ENCODE data around the gene B3GNT9.
A peak's percentile ranks its signal among the peaks of the same experiment; 100 is the strongest.

The B3GNT9 gene, protein sequence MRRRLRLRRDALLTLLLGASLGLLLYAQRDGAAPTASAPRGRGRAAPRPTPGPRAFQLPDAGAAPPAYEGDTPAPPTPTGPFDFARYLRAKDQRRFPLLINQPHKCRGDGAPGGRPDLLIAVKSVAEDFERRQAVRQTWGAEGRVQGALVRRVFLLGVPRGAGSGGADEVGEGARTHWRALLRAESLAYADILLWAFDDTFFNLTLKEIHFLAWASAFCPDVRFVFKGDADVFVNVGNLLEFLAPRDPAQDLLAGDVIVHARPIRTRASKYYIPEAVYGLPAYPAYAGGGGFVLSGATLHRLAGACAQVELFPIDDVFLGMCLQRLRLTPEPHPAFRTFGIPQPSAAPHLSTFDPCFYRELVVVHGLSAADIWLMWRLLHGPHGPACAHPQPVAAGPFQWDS

DNA sequence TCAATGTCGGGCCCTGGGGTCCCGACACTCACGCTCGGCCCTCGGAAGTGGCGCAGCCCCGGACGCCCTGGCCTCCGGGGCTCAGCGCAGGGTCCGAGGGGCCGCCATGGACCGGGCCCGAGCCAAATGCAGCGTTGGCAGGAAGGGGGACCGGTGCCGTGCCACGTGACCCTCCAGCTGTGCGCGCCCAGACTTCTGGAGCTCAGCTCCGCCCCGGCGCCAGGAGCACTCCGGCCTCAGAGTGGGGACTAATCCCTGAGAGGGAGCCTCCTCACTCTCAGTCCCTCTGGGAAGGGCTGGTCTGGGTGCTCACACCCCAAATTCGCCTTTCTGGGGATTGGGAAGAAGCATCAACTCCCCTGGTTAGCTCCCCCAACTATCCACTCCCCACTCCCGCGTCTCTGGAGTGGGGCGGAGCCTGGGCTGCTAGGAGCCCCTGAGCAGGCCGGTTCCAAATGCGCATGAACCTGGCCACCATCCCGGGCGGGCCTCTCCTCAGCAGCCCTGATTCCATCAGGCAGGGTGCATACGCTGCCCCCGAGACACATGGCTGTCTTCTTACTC, at the start of gene B3GNT9:
TSS of gene B3GNT9 (minus strand) at position 166 of the 564 bp plus-strand sequence. CDS start 513 bp downstream, outside the sequence.
- DNase-seq: no peak

DNA sequence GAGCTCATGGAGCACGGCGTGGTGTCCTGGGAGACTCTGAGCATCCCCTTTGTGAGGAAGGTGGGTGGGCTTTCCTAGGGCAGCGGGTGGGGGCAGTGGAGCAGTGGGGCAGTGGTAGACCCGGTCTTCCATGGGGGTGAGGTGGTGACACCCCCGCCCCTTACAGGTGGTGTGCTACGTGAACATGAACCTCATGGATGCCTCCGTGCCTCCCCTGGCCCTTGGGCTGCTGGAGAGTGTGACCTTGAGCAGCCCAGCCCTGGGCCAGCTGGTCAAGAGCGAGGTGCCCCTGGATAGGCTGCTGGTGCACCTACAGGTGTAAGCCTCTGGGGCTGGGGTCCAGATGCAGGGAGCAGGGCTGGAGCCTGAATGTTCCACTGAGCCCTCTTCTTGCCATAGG, 49.7 kb upstream of the B3GNT9 start:
- no peak for DNase-seq

DNA sequence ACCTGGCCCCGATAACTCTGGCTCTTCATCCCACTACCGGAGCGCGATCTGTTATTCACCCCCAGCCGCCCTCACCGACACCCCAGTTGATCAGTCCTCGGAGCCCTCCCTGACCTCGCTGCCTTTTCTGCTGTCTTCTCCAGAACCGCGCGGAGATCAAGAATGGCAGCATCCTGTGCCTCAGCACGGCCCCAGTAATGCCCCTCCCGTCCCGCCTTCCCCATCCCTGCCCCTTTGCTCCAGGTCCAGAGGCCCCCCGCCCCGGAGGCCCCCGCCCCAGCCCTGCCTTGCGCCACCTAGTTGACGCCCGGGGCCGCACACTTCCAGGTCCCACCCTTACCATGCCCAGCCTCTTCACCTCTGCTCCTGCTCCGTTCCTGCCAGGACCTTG, 49.0 kb upstream of the B3GNT9 start:
- no peak for DNase-seq

DNA sequence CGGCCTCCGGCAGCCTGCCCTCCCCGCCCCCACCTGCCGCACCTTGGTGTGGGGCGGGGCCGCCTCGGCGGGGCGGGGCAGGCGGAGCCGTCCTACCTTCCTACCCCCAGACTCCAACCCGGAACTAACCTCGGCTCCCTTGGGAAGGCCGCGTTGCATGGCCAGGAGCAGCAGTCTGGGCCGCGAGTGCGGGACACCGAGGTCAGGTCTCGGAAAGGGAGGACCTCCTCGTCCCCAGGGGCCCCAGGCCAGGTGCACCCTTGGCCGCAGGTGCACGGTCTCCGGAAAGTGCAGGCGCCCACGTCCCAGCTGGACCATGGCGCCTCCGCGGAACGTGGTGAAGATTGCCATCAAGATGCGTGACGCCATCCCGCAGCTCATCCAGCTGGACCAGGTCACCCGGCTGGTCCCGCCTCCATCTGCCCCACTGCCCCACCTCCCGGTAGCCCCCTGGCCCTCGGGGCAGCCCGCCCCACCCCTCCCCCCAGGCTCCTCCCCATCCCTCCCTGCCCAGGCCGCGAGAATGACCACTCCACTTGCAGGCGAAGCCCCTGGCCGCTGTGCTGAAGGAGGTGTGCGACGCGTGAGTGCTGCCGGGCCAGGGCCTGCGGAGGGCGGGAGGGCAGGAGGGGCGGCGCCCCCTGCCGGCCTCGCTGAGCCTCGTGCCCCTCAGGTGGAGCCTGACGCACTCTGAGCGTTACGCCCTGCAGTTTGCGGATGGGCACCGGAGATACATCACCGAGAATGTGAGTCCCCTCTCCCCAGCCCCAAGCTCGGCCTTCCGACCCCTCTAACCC, 48.4 kb upstream of the B3GNT9 start, which contains the start of gene ELMO3:
TSS of gene ELMO3 (plus strand) at position 121 of the 797 bp plus-strand sequence. CDS start at position 317, 196 bp downstream.
- peak; percentile 1 for DNase-seq

DNA sequence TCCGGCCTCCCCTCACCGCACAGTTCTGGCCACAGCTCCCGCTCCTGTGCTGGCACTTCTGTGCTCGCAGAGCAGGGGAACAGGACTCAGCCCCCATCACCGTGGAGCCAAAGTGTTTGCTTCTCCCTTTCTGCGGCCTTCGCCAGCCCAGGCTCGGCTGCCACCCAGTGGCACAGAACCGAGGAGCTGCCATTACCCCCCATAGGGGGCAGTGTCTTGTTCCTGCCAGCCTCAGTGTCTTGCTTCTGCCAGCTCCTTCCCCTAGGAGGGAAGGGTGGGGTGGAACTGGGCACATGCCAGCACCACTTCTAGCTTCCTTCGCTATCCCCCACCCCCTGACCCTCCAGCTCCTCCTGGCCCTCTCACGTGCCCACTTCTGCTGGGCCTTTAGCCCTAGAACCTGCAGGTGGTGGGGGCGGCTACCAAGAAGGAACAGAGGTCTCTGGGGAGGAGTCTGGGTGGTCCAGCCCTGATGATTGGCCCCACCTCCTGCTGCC, 47.5 kb upstream of the B3GNT9 start:
- DNase-seq: no peak

DNA sequence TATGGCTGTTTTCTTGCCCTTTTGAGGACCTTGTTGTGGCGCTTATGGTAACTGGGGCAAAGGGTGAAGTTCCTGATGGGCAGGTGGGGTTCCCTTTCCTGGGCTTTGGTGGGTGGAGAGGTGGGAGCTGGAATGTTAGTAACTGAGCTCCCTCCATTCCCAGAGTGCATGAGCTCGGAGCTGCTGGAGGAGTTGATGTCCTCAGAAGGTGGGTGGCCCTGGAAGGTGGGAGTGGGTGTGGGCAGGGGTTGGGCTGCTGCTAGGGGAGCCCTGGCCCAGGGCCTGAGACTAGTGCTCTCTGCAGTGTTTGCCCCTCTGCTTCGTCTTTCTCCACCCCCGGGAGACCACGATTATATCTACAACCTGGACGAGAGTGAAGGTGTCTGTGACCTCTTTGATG, 46.9 kb upstream of the B3GNT9 start:
- DNase-seq: no peak

DNA sequence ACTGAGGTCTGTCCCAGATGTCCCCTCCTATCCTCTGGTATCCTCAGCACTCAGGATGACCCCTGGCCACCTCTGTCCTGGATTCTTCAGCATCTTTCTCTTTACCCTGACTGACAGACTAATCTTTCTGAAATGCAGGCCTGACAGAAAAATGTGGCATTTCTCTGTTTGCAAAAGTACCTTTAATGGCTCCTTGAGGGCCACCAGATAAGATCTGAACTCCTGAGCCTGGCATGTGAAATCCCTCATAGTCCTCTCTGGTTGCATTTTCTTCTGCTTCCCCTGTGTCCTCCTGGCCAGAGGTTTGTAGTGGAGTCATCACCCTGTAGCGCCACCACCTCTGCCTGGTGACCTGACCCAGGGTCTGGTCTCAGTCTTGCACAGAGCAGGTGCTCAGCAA, 46.1 kb upstream of the B3GNT9 start:
- no peak for DNase-seq

DNA sequence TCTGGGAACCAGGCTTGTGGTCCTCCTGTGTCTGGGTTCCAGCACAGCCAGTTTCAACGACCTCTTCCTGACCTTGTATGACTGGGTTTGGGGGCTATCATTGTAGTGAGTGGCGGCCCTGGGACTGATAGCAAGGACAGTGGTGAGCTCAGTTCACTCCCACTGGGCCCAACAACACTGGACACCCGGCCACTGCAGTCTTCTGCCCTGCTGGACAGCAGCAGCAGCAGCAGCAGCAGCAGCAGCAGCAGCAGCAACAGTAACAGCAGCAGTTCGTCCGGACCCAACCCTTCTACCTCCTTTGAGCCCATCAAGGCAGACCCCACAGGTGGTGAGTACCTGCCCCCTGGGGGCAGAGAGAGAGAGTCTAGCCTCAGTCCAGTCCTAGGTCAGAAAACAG, 44.9 kb upstream of the B3GNT9 start:
- no peak for DNase-seq

DNA sequence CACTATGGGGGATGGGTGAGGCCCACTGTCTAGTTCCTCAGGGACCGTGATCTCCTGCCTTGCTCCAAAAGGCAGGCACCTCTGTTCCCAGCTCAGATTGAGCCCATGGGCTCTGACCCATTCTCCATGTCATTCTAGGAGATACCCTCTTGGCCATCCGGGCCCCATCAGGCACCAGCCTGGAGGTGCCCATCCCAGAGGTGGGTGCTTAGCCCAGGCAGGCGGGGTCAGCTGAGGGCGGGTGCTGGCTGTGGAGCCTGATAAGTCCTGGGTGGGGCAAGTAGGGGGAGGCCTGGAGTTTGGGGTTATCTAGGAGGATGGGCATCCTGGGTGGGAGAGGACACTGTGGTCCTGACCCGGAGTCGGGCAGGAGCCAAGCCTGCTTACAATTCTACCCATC, 43.5 kb upstream of the B3GNT9 start:
- no peak for DNase-seq

DNA sequence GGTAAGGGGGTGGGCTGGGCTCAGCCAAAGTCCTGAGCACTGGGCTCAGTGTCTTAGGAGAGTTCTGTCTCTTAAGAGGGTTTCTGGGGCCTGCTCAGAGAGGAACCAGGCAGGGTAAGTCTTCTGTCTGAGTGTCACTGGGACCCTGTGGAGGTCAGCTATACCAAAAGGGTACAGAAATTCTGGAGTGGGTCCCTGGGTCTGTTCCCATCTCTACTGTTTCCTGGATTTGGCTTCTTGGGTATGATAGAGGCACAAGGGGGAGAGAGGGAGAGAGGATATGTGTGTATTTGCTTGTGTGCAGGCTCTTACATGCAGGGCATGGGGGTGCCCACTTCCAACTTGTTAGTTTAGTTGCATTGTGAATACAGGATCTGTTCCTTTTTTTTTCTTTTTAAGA, 42.7 kb upstream of the B3GNT9 start:
- DNase-seq: no peak

DNA sequence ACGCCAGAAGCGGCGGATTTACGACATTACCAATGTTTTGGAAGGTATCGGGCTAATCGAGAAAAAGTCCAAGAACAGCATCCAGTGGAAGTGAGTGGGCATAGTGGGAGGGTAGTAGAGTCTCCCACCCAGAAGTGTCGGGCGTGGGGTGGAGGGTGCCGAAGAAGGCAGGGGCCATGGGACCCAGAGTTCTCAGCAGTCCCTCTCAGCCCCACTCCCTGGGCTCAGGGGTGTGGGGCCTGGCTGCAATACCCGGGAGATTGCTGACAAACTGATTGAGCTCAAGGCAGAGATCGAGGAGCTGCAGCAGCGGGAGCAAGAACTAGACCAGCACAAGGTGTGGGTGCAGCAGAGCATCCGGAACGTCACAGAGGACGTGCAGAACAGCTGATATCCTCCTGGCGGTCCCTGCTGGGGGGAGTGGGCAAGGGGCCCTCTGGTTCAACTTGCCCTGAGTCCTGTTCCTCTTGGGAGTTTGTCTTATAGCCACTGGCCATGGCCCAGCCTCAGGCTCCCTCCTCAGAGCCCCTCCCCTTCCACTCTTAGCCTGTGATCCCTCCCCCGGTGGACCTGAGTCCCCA, 42.1 kb upstream of the B3GNT9 start:
- DNase-seq: no peak

DNA sequence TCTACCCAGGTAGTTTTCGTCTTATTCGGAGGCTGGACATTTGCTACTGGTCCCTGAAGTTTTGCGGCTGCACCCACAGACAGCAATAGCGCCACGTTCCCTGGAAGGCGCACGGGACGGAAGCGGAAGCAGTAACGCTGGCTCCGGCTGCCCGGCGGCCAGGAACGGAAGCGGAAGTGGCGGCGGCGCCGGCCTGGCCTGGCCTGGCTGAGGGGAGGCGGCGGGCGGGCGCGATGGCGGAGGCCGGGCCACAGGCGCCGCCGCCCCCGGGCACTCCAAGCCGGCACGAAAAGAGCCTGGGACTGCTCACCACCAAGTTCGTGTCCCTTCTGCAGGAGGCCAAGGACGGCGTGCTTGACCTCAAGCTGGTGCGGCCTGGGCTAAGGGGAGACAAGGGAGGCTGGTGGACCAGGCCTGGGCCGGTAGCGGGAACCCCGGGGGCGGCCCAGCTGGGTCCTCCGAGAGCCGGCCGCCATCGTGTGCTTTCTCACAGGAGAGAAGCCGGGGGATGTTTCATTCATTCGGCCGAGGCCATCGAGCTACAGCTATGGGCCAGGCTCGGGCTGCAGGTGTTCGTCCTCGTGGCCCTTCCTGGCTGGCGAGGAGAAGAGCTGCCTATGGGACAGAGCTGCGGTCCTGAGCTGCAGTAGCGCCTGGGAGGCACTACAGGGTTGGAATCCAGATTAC, 41.3 kb upstream of the B3GNT9 start, which contains the start of gene E2F4:
TSS of gene E2F4 (plus strand) at position 161 of the 687 bp plus-strand sequence. CDS start at position 234, 73 bp downstream.
- peak; percentile 44 for DNase-seq

DNA sequence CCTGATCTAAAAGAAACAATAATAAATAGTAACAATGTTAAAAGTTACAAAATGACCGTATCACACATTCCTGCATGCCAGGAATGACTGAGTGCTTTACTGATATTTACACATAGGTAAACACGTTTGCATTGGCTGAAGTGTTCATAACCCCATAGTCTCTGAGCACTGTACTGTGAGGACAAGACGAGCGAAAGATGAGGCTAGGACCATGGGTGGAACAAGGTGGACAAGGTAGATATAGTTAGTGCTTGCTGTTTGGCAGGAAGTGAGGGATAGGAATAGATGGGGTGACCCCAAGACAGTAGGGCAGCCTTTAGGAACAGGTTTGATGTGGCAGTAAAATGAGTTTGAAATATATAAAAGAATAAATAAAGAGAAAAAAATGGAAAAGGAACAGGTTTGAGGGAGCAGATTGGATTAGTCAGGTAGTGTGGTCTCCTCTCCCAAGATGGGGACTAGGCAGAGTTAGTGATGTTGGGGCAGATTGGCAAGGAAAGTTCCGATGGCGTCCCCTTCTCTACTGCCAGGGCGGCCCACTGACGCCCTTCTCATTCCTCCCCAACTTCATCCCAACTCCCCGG, 40.7 kb upstream of the B3GNT9 start:
- DNase-seq: no peak

DNA sequence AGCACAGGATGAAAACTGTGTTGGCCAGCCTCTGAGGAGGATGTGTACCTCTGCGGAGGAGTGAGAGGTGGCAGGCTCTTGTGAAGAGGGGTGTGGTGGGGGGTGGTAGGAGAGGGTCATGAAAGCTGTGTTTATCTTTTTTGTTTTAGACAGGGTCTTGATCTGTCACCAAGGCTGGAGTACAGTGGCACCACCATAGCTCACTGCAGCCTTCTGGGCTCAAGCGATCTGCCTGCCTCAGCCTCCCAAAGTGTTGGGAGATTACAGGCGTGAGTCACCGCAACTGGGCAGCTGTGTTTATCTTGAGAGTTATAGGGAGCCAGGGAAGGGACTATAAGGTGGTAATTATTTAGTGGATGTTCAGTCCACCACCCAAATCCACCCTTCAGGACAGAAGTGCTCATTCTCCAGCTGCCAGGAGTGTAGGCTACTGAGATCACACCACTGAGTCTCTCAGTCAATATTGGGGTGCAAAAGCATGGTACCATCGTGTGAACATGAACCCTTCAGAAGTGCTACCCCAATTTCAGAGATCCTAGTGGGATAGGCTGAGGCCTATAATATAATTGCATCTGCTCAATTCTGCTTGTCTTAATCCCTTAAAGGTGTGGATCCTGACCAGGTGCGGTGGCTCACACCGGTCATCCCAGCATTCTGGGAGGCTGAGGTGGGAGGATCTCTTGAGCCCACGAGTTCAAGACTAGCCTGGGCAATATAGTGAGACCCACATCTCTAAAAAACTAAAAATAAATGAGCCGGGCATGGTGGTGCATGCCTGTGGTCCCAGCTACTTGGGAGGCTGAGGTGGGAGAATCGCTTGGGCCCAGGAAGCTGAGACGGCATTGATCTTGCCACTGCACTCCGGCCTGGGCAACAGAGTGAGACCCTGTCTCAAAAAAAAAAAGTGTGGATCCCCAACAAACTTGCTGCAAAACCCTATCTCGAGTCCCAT, 39.9 kb upstream of the B3GNT9 start:
- DNase-seq: no peak

DNA sequence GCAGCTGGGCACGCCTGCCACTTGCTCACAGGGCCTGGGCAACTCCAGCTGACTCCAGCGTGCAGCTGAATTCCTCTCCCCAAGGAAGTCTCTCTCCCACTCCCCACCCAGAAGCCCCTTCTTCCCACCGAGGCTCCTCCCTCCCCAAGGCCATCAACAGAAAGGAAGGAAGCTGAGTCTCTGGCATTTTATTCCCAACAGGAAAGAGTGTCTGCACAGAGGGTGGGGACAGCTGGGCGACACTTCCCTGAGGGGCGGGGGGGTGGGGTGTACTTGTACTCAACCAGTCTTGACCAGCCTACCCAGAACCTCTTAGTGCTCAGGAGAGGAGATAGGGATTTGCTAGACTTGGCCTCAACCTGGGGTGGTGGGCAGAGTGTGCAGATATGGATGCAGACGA, 39.2 kb upstream of the B3GNT9 start, which contains the start of gene EXOC3L1:
TSS of gene EXOC3L1 (minus strand) at position 96 of the 400 bp plus-strand sequence. CDS start 460 bp downstream, outside the sequence.
- no peak for DNase-seq

DNA sequence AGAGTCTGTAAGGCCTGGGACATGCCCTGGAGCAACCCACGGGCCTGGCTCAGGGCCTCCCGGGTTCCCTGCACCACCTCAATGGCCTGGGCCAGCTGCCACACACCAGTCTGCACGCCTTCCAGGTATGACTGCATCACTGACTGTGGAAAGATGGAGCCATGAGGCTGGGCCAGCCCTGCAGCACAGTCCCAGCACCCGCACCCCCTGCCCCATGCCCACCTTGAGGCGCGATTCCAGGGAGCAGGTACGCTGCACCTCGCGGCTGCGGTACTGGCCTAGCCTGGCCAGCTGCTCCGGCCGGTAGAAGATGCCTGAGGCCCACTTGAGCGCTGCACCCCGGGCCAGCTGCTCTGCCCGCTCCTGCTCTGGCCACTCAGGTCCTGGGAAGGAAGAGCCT, 38.0 kb upstream of the B3GNT9 start:
- DNase-seq: no peak

DNA sequence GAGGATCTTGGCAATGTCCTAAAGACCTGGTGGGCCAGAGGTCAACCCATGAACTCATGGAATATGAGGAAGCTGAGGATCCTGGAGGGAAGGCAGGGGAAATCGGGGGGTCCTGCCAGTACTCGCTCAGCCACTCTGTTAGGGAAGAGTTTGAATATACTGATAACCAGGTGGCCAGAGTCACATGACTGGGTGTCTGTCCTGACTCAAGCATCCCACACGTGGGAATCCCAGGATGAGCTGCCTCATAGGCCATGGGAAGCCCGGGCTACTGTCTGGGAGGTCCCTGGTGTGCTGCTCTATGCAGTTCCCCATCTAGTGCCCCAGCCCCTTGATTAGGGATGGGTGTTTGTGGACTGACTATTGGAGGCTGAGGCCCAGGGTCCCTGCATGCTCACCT, 37.5 kb upstream of the B3GNT9 start:
- DNase-seq: no peak

DNA sequence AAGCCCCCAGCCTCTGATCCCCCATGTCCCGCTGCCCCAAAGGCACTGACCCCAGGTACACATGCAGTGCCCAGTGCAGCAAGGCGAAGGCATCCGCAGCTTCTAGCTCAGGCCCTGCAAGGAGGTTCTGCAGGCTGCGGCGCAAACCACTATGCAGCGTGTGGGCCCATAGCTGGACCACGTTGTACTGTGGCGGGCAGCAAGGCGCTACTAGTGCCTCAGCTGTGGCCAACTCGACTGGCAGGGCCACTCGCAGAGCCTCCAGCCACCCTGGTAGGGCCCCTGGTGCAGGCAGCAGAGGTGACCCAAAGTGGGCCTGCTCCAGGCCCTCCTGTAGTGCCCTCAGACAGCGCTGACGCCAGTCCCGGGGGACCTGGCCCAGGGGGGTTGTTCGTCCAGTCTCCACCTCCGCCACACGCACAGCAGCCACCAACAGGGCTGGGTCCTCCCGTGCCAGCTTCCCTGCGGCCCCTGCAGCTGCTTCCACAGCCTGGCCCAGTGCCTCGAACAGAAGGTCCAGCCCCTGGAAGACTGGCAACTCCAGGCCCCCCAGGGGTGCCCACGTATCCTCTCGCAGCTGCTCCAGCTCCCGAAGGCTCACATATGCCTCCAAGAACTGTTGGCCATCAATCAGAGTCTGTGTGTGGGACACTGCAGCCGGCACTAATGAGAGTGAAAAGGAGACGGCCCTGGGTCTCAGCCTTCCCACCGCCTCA, 36.5 kb upstream of the B3GNT9 start:
- no peak for DNase-seq

DNA sequence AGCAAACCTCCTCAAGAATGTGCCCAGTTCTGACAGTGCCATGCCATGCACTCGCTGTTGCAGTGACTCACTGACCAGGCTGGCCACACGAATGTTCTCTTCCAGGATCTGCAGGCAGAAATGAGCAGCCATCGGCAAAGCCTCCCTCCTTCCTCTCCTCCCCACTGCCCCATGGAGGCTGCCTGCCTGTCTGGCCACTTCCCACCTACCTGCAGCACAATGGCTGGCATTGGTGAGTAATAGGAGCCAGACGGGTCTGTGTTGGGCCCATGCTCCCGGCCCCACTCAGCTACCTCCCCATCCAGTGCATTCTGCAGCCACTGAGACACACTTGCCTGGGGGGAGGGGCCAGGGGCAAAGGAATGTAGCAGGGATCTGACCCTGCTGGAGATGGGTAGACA, 35.8 kb upstream of the B3GNT9 start:
- no peak for DNase-seq

DNA sequence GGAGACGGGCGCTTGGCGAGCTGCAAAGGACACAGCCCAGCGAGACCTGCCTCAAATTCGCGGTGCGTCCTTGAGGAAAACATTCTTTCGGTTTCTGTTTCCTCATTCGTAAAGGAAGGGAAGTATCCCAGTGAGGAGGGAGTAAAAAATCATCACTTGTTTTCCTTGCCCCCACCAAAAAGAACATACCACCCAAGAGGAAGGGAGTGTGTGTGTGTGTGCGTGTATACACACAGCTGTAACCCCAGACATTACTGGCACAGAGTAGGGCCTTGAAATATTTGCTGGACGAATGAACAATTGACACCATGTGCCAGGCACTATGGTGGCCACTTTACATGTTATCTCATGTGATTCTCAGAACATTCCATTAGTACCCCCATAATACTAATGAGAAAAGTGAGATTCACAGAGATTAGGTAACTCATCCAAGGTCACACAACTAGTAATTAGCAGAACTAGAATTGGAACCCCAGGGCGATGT, 34.9 kb upstream of the B3GNT9 start:
- no peak for DNase-seq

Data from NCI-H1048 (cell line).